Gastroesophageal sphincter (tissue), 3 donors: ENCODE results near the gene TBC1D10B.
"Not testable (repeated sequence)": the region's sequence is repeated elsewhere in the genome, so short reads cannot be mapped to it uniquely, and the experiment has no call there.

Experiments
- POLR2AphosphoS5 ChIP-seq: sonication (generic); formaldehyde crosslinking; IDR thresholded peaks from one replicate; pipeline ENCODE4 v1.6.1; 2017; ENCODE audit warnings: antibody characterized with exemption
- TF ChIP-seq, protein P1 (sequence below), 4 experiments: fragments of 200-600 bp in 2 of 4; fragments of 450-650 bp in 2 of 4; sonication (generic) in 1 of 4; IDR thresholded peaks; one replicate each; pipeline ENCODE4 v1.5.1; 2017 to 2019; ENCODE audit warnings: antibody characterized with exemption in 4 of 4, mild to moderate bottlenecking in 2 of 4, moderate library complexity in 2 of 4

DNA sequence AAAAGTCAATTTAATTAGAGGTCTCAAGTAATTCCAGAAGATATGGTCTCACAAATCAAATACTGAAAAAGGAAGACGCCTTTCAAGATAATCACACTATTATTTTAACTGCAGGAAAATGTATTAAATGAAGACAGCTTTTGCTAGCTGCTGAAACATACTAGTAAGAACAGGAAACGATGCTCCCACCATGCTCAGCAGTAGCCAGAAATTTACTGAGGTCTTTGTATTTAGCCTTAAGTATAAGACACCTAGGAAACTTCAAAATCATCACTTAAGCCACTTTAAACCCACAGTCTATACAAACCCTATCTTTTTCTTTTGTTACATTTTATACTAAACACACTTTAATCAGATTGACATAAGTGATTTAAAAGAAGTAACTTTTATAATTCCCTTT, 51.6 kb downstream of the TBC1D10B start:
- not testable (repeated sequence) for TF ChIP-seq POLR2AphosphoS5
- TF ChIP-seq, protein P1, sequence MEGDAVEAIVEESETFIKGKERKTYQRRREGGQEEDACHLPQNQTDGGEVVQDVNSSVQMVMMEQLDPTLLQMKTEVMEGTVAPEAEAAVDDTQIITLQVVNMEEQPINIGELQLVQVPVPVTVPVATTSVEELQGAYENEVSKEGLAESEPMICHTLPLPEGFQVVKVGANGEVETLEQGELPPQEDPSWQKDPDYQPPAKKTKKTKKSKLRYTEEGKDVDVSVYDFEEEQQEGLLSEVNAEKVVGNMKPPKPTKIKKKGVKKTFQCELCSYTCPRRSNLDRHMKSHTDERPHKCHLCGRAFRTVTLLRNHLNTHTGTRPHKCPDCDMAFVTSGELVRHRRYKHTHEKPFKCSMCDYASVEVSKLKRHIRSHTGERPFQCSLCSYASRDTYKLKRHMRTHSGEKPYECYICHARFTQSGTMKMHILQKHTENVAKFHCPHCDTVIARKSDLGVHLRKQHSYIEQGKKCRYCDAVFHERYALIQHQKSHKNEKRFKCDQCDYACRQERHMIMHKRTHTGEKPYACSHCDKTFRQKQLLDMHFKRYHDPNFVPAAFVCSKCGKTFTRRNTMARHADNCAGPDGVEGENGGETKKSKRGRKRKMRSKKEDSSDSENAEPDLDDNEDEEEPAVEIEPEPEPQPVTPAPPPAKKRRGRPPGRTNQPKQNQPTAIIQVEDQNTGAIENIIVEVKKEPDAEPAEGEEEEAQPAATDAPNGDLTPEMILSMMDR (IDR thresholded peaks at IDR 0.05) = not testable (repeated sequence)
